ENCODE measurements around the gene TXNDC8.
A peak's percentile ranks its signal among the peaks of the same experiment; 100 is the strongest.

The TXNDC8 gene

DNA sequence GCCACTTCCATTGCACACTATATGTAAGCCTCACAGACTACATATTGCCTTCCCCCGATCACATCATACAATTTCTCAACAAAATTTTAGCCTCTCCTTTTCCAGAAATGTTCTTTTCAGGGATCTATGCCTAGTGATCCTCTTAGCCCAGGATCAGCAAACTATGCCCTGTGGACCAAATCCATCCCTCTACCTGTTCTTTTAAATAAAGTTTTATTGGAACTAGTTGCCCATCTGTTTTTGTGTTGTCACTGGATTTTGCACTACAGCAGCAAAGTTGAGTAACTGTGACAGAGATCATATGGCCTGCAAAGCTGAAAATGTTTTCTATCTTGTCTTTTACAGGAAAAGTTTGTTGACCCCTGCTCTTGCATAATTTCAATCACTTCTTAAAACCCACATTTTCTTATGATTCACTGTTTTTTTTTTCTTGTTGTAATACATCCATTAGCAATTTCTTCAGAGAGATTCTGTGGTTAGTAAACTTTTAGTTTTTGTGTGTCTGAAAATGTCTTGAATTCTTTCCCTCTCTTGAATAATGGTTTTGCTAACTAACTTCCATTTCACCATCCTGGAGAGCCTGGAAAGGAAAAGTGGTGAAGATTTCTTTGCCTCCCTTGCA, 7.1 kb downstream of the TXNDC8 start:
- DNase-seq, result peak; percentile 60
- H3K4me1 ChIP-seq (ENCODE audit: control insufficient read depth, insufficient read depth, low read depth, low read length), result no peaks in the 10 kb centered on the region
- H2BK120ac ChIP-seq (ENCODE audit: low read depth, low read length), result no peak overlapping the region
- no peak overlapping the region for H3K4me3 ChIP-seq (ENCODE audit: insufficient read depth in 1 of 2, low read depth in 1 of 2, low read length in 2 of 2)
- no peak overlapping the region for H2AFZ ChIP-seq (ENCODE audit: low read depth, low read length)
- no peak overlapping the region for H3K23ac ChIP-seq (ENCODE audit: low read length in 2 of 2)
- H3K4ac ChIP-seq (ENCODE audit: low read depth in 1 of 2, low read length in 2 of 2), result no peak overlapping the region
- H2BK15ac ChIP-seq (ENCODE audit: low read depth, poor library complexity, severe bottlenecking), result no peak overlapping the region
- H3K79me1 ChIP-seq (replicated peaks; ENCODE audit: low read length, poor library complexity, severe bottlenecking), result no peaks in the 10 kb centered on the region
- no peak overlapping the region for H2AK5ac ChIP-seq (ENCODE audit: low read length, severe bottlenecking)
- no peak overlapping the region for H4K91ac ChIP-seq (ENCODE audit: low read length)
- no peaks in the 10 kb centered on the region for H3K36me3 ChIP-seq (ENCODE audit: control insufficient read depth in 1 of 2, insufficient read depth in 2 of 2, low read depth in 1 of 2, low read length in 2 of 2)
- no peak overlapping the region for H3K18ac ChIP-seq (ENCODE audit: low read depth in 1 of 2, low read length in 2 of 2)
- no peak overlapping the region for H3K27ac ChIP-seq (ENCODE audit: low read length, poor library complexity, severe bottlenecking)
- no peak overlapping the region for H3K9ac ChIP-seq (ENCODE audit: low read length)
- H3K4me2 ChIP-seq (ENCODE audit: low read length, poor library complexity, severe bottlenecking), result no peak overlapping the region
- no peak overlapping the region for H2BK12ac ChIP-seq (ENCODE audit: low read length in 2 of 2)
- WGBS, result 100% methylated on average over 1 of the region's 1 CpG
- H3K14ac ChIP-seq (ENCODE audit: low read length in 2 of 2), result no peak overlapping the region
- H3K9me3 ChIP-seq (ENCODE audit: control insufficient read depth, low read length), result peaks cover 8% of the 10 kb centered on the region
- no peaks in the 10 kb centered on the region for H3K27me3 ChIP-seq (ENCODE audit: control insufficient read depth in 1 of 2, insufficient read depth in 1 of 2, low read length in 2 of 2)
- no peak overlapping the region for H2BK5ac ChIP-seq (ENCODE audit: low read depth, low read length, poor library complexity, severe bottlenecking)
- H4K8ac ChIP-seq (ENCODE audit: low read length), result no peak overlapping the region

GRCh38 chr9:110329639-110330230, 7.9 kb downstream of the TXNDC8 start:
- Histone ChIP-seq H3K23ac (ENCODE audit: low read length in 2 of 2) (no peak overlapping the region), H3K4me2 (ENCODE audit: low read length, poor library complexity, severe bottlenecking) (no peak overlapping the region), H2BK12ac (ENCODE audit: low read length in 2 of 2) (no peak overlapping the region), H3K18ac (ENCODE audit: low read depth in 1 of 2, low read length in 2 of 2) (no peak overlapping the region), H2AK5ac (ENCODE audit: low read length, severe bottlenecking) (no peak overlapping the region), H3K36me3 (ENCODE audit: control insufficient read depth in 1 of 2, insufficient read depth in 2 of 2, low read depth in 1 of 2, low read length in 2 of 2) (no peaks in the 10 kb centered on the region), H2BK5ac (ENCODE audit: low read depth, low read length, poor library complexity, severe bottlenecking) (no peak overlapping the region), H3K9ac (ENCODE audit: low read length) (no peak overlapping the region), H2BK120ac (ENCODE audit: low read depth, low read length) (no peak overlapping the region), H3K14ac (ENCODE audit: low read length in 2 of 2) (no peak overlapping the region), H2BK15ac (ENCODE audit: low read depth, poor library complexity, severe bottlenecking) (no peak overlapping the region), H3K4me3 (ENCODE audit: insufficient read depth in 1 of 2, low read depth in 1 of 2, low read length in 2 of 2) (no peak overlapping the region), H2AFZ (ENCODE audit: low read depth, low read length) (no peak overlapping the region), H3K27me3 (ENCODE audit: control insufficient read depth in 1 of 2, insufficient read depth in 1 of 2, low read length in 2 of 2) (no peaks in the 10 kb centered on the region), H3K79me1 (replicated peaks; ENCODE audit: low read length, poor library complexity, severe bottlenecking) (no peaks in the 10 kb centered on the region), H3K9me3 (ENCODE audit: control insufficient read depth, low read length) (peaks cover 8% of the 10 kb centered on the region), H4K8ac (ENCODE audit: low read length) (no peak overlapping the region), H3K27ac (ENCODE audit: low read length, poor library complexity, severe bottlenecking) (no peak overlapping the region), H4K91ac (ENCODE audit: low read length) (no peak overlapping the region), H3K4me1 (ENCODE audit: control insufficient read depth, insufficient read depth, low read depth, low read length) (no peaks in the 10 kb centered on the region), H3K4ac (ENCODE audit: low read depth in 1 of 2, low read length in 2 of 2) (no peak overlapping the region)
- 84% methylated on average over 5 of the region's 5 CpGs for WGBS
- no peak for DNase-seq

DNA sequence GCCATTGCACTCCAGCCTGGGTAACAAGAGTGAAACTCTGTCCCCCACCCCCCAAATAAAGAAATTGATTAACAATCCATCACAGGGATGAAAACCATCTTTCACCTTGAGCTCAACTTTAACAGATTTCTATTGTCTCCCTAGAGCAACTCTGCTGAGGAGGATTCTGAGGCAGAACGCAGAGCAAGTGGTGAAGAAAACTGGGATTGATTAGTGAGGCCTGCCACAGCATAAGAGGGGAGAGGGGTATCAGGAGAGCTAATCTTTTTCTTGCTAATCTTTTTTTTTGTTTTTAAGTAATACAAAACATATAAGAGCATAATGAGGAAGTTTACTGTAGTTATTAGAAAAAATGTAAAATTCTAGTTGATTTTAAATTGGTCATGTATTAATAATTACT, 8.9 kb downstream of the TXNDC8 start:
- Histone ChIP-seq H3K18ac (ENCODE audit: low read depth in 1 of 2, low read length in 2 of 2) (no peak overlapping the region), H3K27ac (ENCODE audit: low read length, poor library complexity, severe bottlenecking) (no peak overlapping the region)
- WGBS, result no CpG with 5 or more reads among the region's 1 CpG

DNA sequence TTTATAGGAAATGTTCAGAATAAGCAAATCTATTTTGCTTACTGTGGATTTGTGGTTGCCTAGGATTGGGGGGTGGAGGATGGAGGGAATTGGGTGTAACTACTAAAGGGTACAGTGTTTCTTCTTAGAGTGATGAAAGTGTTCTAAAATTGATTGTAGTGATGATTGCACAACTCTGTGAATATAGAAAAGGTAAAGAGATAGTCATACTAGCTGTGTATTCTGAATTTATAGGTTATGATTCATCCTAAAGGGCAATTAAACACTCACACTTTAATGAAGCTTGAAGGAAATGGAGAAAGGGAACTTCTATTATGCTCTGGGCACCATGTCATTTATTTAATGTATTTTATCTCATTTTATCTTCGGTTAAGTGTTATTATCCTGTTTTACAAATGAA, 9.9 kb downstream of the TXNDC8 start:
- Histone ChIP-seq H2BK5ac (ENCODE audit: low read depth, low read length, poor library complexity, severe bottlenecking) (no peak overlapping the region), H3K4me2 (ENCODE audit: low read length, poor library complexity, severe bottlenecking) (no peak overlapping the region), H2AK5ac (ENCODE audit: low read length, severe bottlenecking) (no peak overlapping the region), H3K36me3 (ENCODE audit: control insufficient read depth in 1 of 2, insufficient read depth in 2 of 2, low read depth in 1 of 2, low read length in 2 of 2) (no peaks in the 10 kb centered on the region), H2BK12ac (ENCODE audit: low read length in 2 of 2) (no peak overlapping the region), H3K79me1 (replicated peaks; ENCODE audit: low read length, poor library complexity, severe bottlenecking) (no peaks in the 10 kb centered on the region), H3K4me3 (ENCODE audit: insufficient read depth in 1 of 2, low read depth in 1 of 2, low read length in 2 of 2) (no peak overlapping the region), H3K9me3 (ENCODE audit: control insufficient read depth, low read length) (peaks cover 8% of the 10 kb centered on the region), H3K4ac (ENCODE audit: low read depth in 1 of 2, low read length in 2 of 2) (no peak overlapping the region), H4K91ac (ENCODE audit: low read length) (no peak overlapping the region), H3K14ac (ENCODE audit: low read length in 2 of 2) (no peak overlapping the region), H3K18ac (ENCODE audit: low read depth in 1 of 2, low read length in 2 of 2) (no peak overlapping the region), H3K9ac (ENCODE audit: low read length) (no peak overlapping the region), H3K4me1 (ENCODE audit: control insufficient read depth, insufficient read depth, low read depth, low read length) (no peaks in the 10 kb centered on the region), H3K27ac (ENCODE audit: low read length, poor library complexity, severe bottlenecking) (no peak overlapping the region), H3K27me3 (ENCODE audit: control insufficient read depth in 1 of 2, insufficient read depth in 1 of 2, low read length in 2 of 2) (peaks cover 0 to 2% of the 10 kb centered on the region in 2 experiments), H2BK120ac (ENCODE audit: low read depth, low read length) (no peak overlapping the region), H2BK15ac (ENCODE audit: low read depth, poor library complexity, severe bottlenecking) (no peak overlapping the region), H4K8ac (ENCODE audit: low read length) (no peak overlapping the region), H3K23ac (ENCODE audit: low read length in 2 of 2) (no peak overlapping the region), H2AFZ (ENCODE audit: low read depth, low read length) (no peak overlapping the region)
- DNase-seq, result no peak
- no CpG with 5 or more reads among the region's 1 CpG for WGBS

More for the DNA sequence above, 8.9 kb downstream of the TXNDC8 start:
- H2BK12ac ChIP-seq (ENCODE audit: low read length in 2 of 2), result no peak overlapping the region
- H3K4me3 ChIP-seq (ENCODE audit: insufficient read depth in 1 of 2, low read depth in 1 of 2, low read length in 2 of 2), result no peak overlapping the region
- no peak overlapping the region for H3K9ac ChIP-seq (ENCODE audit: low read length)
- H3K9me3 ChIP-seq (ENCODE audit: control insufficient read depth, low read length), result peaks cover 8% of the 10 kb centered on the region
- no peak overlapping the region for H4K91ac ChIP-seq (ENCODE audit: low read length)
- H2BK120ac ChIP-seq (ENCODE audit: low read depth, low read length), result no peak overlapping the region
- H3K79me1 ChIP-seq (replicated peaks; ENCODE audit: low read length, poor library complexity, severe bottlenecking), result no peaks in the 10 kb centered on the region
- H3K27me3 ChIP-seq (ENCODE audit: control insufficient read depth in 1 of 2, insufficient read depth in 1 of 2, low read length in 2 of 2), result no peaks in the 10 kb centered on the region
- H2AK5ac ChIP-seq (ENCODE audit: low read length, severe bottlenecking), result no peak overlapping the region
- no peak overlapping the region for H2BK5ac ChIP-seq (ENCODE audit: low read depth, low read length, poor library complexity, severe bottlenecking)
- no peak overlapping the region for H3K4me2 ChIP-seq (ENCODE audit: low read length, poor library complexity, severe bottlenecking)
- DNase-seq, result no peak
- no peak overlapping the region for H3K23ac ChIP-seq (ENCODE audit: low read length in 2 of 2)
- no peaks in the 10 kb centered on the region for H3K36me3 ChIP-seq (ENCODE audit: control insufficient read depth in 1 of 2, insufficient read depth in 2 of 2, low read depth in 1 of 2, low read length in 2 of 2)
- no peak overlapping the region for H4K8ac ChIP-seq (ENCODE audit: low read length)
- H3K14ac ChIP-seq (ENCODE audit: low read length in 2 of 2), result no peak overlapping the region
- H3K4me1 ChIP-seq (ENCODE audit: control insufficient read depth, insufficient read depth, low read depth, low read length), result no peaks in the 10 kb centered on the region
- H2AFZ ChIP-seq (ENCODE audit: low read depth, low read length), result no peak overlapping the region
- H3K4ac ChIP-seq (ENCODE audit: low read depth in 1 of 2, low read length in 2 of 2), result no peak overlapping the region
- no peak overlapping the region for H2BK15ac ChIP-seq (ENCODE audit: low read depth, poor library complexity, severe bottlenecking)
